IMR-90 (cell line): ENCODE data around the gene DHRS12. TPM values are rescaled to one million over a fixed set of nuclear protein-coding genes. Genes with fewer than 3 reads are reported as not detected.

Source experiments
- ATAC-seq: fragments of 200-7000 bp; cut with Tn5 transposase; 2 replicates; pipeline ENCODE4 v1.9.1; 2020; ENCODE audit warnings: low read depth, mild to moderate bottlenecking, moderate library complexity
- BruUV-seq: library from RNA; stranded (reverse); fragments of 400-500 nt; replicated peaks from 2 replicates; lab custom pipeline; 2021; lab: Mats Ljungman, UMichigan
- CTCF ChIA-PET: fragments of 300-600 bp; formaldehyde crosslinking; extraction: SDS; loops from one replicate; lab custom pipeline; 2021; ENCODE audit warnings: antibody characterized with exemption; lab: Yijun Ruan, JAX
- POLR2A ChIA-PET: fragments of 300-600 bp; sonication (Branson Sonifier 250); formaldehyde crosslinking; loops from one replicate; lab custom pipeline; 2022; ENCODE audit warnings: antibody characterized with exemption; ENCODE audit not compliant: unreplicated experiment; lab: Charles Lee
- DNase-seq: peaks from one replicate; pipeline ENCODE4 v3.0.0; 2013
- H2AFZ ChIP-seq: replicated peaks from 2 replicates; pipeline ENCODE3; 2013; ENCODE audit warnings: low read length, mild to moderate bottlenecking; ENCODE audit not compliant: poor library complexity
- H2AK5ac ChIP-seq: 2 replicates; pipeline ENCODE4 v1.6.1; 2013; ENCODE audit warnings: low read depth, low read length, inconsistent platforms
- H2AK9ac ChIP-seq: replicated peaks from 2 replicates; pipeline ENCODE3; 2013; ENCODE audit warnings: mild to moderate bottlenecking, low read depth, low read length, moderate library complexity; ENCODE audit not compliant: poor library complexity
- H2BK120ac ChIP-seq: 2 replicates; pipeline ENCODE4 v1.6.1; 2013; ENCODE audit warnings: low read depth, low read length, inconsistent platforms
- H2BK15ac ChIP-seq: 3 replicates; pipeline ENCODE4 v1.6.1; 2013; ENCODE audit warnings: low read depth, low read length, inconsistent platforms
- H2BK20ac ChIP-seq: 2 replicates; pipeline ENCODE4 v1.6.1; 2013; ENCODE audit warnings: low read depth, mild to moderate bottlenecking, inconsistent platforms, low read length, moderate library complexity
- H2BK5ac ChIP-seq: 2 replicates; pipeline ENCODE4 v1.6.1; 2013; ENCODE audit warnings: mild to moderate bottlenecking, low read depth, low read length, inconsistent platforms; ENCODE audit not compliant: poor library complexity, severe bottlenecking
- H3K14ac ChIP-seq: replicated peaks from 2 replicates; pipeline ENCODE4 v1.6.1; 2013; ENCODE audit warnings: low read depth, low read length, inconsistent platforms
- H3K18ac ChIP-seq: 2 replicates; pipeline ENCODE4 v1.6.1; 2013; ENCODE audit warnings: low read depth, low read length, control low read depth
- H3K23ac ChIP-seq: 2 replicates; pipeline ENCODE4 v1.6.1; 2013; ENCODE audit warnings: low read depth, low read length, inconsistent platforms
- H3K27ac ChIP-seq: 2 replicates; pipeline ENCODE4 v1.5.1; 2013; ENCODE audit warnings: mild to moderate bottlenecking, control low read depth, low read length; ENCODE audit not compliant: insufficient read depth
- H3K27me3 ChIP-seq: 2 replicates; pipeline ENCODE4 v1.6.1; 2013; ENCODE audit warnings: low read length; ENCODE audit not compliant: control insufficient read depth, insufficient read depth
- H3K36me3 ChIP-seq: 2 replicates; pipeline ENCODE4 v1.6.1; 2013; ENCODE audit warnings: low read length, mixed read lengths; ENCODE audit not compliant: control insufficient read depth, insufficient read depth
- H3K4ac ChIP-seq: 2 replicates; pipeline ENCODE4 v1.6.1; 2013; ENCODE audit warnings: low read depth, low read length, inconsistent platforms
- H3K4me1 ChIP-seq: 2 replicates; pipeline ENCODE4 v1.6.1; 2013; ENCODE audit warnings: low read length, mixed read lengths; ENCODE audit not compliant: control insufficient read depth, insufficient read depth
- H3K4me2 ChIP-seq: 2 replicates; pipeline ENCODE4 v1.6.1; 2013; ENCODE audit warnings: low read depth, mild to moderate bottlenecking, control low read depth, low read length, moderate library complexity
- H3K4me3 ChIP-seq: 2 replicates; pipeline ENCODE4 v1.5.1; 2013; ENCODE audit warnings: low read depth, mild to moderate bottlenecking, control low read depth, low read length, moderate library complexity; ENCODE audit not compliant: insufficient read depth
- H3K56ac ChIP-seq: 2 replicates; pipeline ENCODE4 v1.6.1; 2013; ENCODE audit warnings: low read length, inconsistent platforms; ENCODE audit not compliant: insufficient read depth; ENCODE audit errors: extremely low read depth
- H3K79me1 ChIP-seq, 2 experiments: 2 replicates each; pipeline ENCODE4 v1.6.1; 2013; ENCODE audit warnings: low read length in 2 of 2, inconsistent platforms in 1 of 2, low read depth in 1 of 2
- H3K9ac ChIP-seq: 2 replicates; pipeline ENCODE4 v1.6.1; 2013; ENCODE audit warnings: low read depth, low read length, control low read depth
- H3K9me1 ChIP-seq: 2 replicates; pipeline ENCODE4 v1.6.1; 2013; ENCODE audit warnings: low read length, inconsistent platforms; ENCODE audit not compliant: insufficient read depth
- H3K9me3 ChIP-seq: 2 replicates; pipeline ENCODE4 v1.6.1; 2013; ENCODE audit warnings: low read length; ENCODE audit not compliant: control insufficient read depth, insufficient read depth
- H4K20me1 ChIP-seq: 2 replicates; pipeline ENCODE4 v1.6.1; 2013; ENCODE audit warnings: low read length, inconsistent platforms; ENCODE audit not compliant: insufficient read depth
- H4K5ac ChIP-seq: 2 replicates; pipeline ENCODE4 v1.6.1; 2013; ENCODE audit warnings: mild to moderate bottlenecking, low read depth, low read length, control low read depth
- H4K8ac ChIP-seq, 2 experiments: 2 replicates each; pipeline ENCODE4 v1.6.1; 2013; ENCODE audit warnings: low read depth in 2 of 2, low read length in 2 of 2, control low read depth in 1 of 2, inconsistent platforms in 1 of 2
- H4K91ac ChIP-seq: 2 replicates; pipeline ENCODE4 v1.6.1; 2013; ENCODE audit warnings: low read depth, low read length, inconsistent platforms; ENCODE audit not compliant: insufficient read depth
- MAFK ChIP-seq: IDR thresholded peaks from 2 replicates; pipeline ENCODE4 v1.6.1; 2012; ENCODE audit warnings: low read depth, low read length, improper control_type of control experiment
- MAZ ChIP-seq: IDR thresholded peaks from 2 replicates; pipeline ENCODE4 v1.6.1; 2012; ENCODE audit warnings: low read depth, mild to moderate bottlenecking, low read length, improper control_type of control experiment, moderate library complexity, borderline replicate concordance
- POLR2A ChIP-seq: IDR thresholded peaks from 2 replicates; pipeline ENCODE4 v1.6.1; 2012; ENCODE audit warnings: mild to moderate bottlenecking, low read depth, low read length
- RCOR1 ChIP-seq: IDR thresholded peaks from 2 replicates; pipeline ENCODE4 v1.6.1; 2012; ENCODE audit warnings: mild to moderate bottlenecking, low read length, improper control_type of control experiment; ENCODE audit not compliant: insufficient replicate concordance
- RFX5 ChIP-seq: IDR thresholded peaks from 2 replicates; pipeline ENCODE4 v1.8.0; 2012; ENCODE audit warnings: low read depth, mild to moderate bottlenecking, low read length, moderate library complexity
- SMC3 ChIP-seq: fragments of 150-350 bp; IDR thresholded peaks from 2 replicates; pipeline ENCODE4 v1.6.1; 2016; ENCODE audit warnings: low read depth, mild to moderate bottlenecking, antibody characterized with exemption, low read length, moderate library complexity
- WGBS, 2 experiments: methylation state at CpG; one replicate each; pipeline versions ENCODE4 v1.1.5 to v1.1.7; 2013; ENCODE audit warnings: missing lambda C conversion rate in 2 of 2; ENCODE audit not compliant: insufficient read length in 1 of 2; ENCODE audit errors: extremely low coverage in 2 of 2; 5-methylcytosine and 5-hydroxymethylcytosine counted together
- dilution Hi-C: fragments of 300-500 bp; cut with HindIII; formaldehyde crosslinking; loops from one replicate; pipeline ENCODE4 v1.14.3; 2018; ENCODE audit warnings: low sequenced_read_pairs; ENCODE audit not compliant: unreplicated experiment
- in situ Hi-C: fragments of 300-500 bp; cut with MboI; formaldehyde crosslinking; loops from 3 replicates; pipeline ENCODE4 v1.14.3; 2019; ENCODE audit warnings: low sequenced_read_pairs, inconsistent platforms, mixed read lengths
- intact Hi-C: fragments of 100-400 bp; cut with micrococcal nuclease; formaldehyde crosslinking; loops from 2 replicates; pipeline ENCODE4 v1.10.0; 2022
- polyA plus RNA-seq, 3 experiments: library from polyadenylated mRNA; depleted of rRNA; stranded (reverse); fragments of >200 nt; gene quantifications; 2 replicates each; pipeline ENCODE4 v1.2.3, GENCODE V29; 2012; ENCODE audit warnings: low replicate concordance in 1 of 3
- total RNA-seq: library from RNA; depleted of rRNA; stranded (reverse); fragments of >200 nt; gene quantifications from 2 replicates; pipeline ENCODE4 v1.2.3, GENCODE V29; 2012; rRNA removed
- TF ChIP-seq, protein P1 (sequence below): conservative IDR thresholded peaks from 2 replicates; pipeline ENCODE4 v1.5.1; 2012; ENCODE audit warnings: mild to moderate bottlenecking, low read depth, low read length, improper control_type of control experiment

DHRS12 gene
- total and polyA plus RNA-seq, 2 of the 4 experiments (the other 2 are of a cell fraction): 1.3 to 1.6 TPM

DNA sequence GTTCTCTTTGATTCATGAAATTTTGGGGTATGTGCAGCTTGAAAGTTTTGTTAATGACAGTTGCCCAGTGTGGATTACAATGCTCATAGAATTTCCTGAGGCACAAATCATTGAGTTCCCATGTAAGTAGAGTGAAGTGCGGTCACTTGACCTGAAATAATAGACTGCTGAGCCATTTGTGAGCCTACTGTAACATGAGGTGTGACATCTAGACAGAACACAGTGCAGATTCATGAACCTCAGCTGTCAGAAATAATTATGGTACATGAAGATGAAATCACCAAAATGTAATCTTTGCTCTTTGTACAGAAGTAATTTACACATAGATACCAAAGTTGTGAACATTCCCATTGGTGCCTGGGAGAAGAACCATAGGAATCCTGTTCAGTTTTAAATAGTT, 84.6 kb downstream of the DHRS12 start:
- dilution Hi-C loops (no loop called here), intact Hi-C loops (no loop called here), in situ Hi-C loops (no loop called here)
- CTCF ChIA-PET: no interaction called here
- no peak overlapping the region for H2AK9ac ChIP-seq
- H3K18ac ChIP-seq: no peak overlapping the region
- H4K20me1 ChIP-seq: peaks cover 3% of the 10 kb centered on the region; the same call in 1 of the 2 replicates
- no peak overlapping the region for H2BK5ac ChIP-seq
- peaks cover 15% of the 10 kb centered on the region for H3K9me1 ChIP-seq
- H2BK15ac ChIP-seq: no peak overlapping the region
- no TSS peak for BruUV-seq
- H2AK5ac ChIP-seq: no peak overlapping the region
- no peak for DNase-seq
- H3K56ac ChIP-seq: no peak overlapping the region
- H3K27ac ChIP-seq: no peak overlapping the region
- no CpG with 5 or more reads among the region's 1 CpG for WGBS, 2 experiments
- no peak overlapping the region for H2AFZ ChIP-seq
- H3K4ac ChIP-seq: no peak overlapping the region
- POLR2A ChIA-PET: no interaction called here
- H4K5ac ChIP-seq: no peak overlapping the region
- no peak overlapping the region for H2BK20ac ChIP-seq
- no peak for TF ChIP-seq RFX5
- TF ChIP-seq SMC3: no peak
- no peak for TF ChIP-seq RCOR1
- no peak for TF ChIP-seq POLR2A
- TF ChIP-seq MAZ: no peak
- TF ChIP-seq MAFK: no peak
- TF ChIP-seq, protein P1, sequence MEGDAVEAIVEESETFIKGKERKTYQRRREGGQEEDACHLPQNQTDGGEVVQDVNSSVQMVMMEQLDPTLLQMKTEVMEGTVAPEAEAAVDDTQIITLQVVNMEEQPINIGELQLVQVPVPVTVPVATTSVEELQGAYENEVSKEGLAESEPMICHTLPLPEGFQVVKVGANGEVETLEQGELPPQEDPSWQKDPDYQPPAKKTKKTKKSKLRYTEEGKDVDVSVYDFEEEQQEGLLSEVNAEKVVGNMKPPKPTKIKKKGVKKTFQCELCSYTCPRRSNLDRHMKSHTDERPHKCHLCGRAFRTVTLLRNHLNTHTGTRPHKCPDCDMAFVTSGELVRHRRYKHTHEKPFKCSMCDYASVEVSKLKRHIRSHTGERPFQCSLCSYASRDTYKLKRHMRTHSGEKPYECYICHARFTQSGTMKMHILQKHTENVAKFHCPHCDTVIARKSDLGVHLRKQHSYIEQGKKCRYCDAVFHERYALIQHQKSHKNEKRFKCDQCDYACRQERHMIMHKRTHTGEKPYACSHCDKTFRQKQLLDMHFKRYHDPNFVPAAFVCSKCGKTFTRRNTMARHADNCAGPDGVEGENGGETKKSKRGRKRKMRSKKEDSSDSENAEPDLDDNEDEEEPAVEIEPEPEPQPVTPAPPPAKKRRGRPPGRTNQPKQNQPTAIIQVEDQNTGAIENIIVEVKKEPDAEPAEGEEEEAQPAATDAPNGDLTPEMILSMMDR: no peak
- H3K14ac ChIP-seq: no peak overlapping the region
- no peak overlapping the region for H3K4me2 ChIP-seq
- H3K9ac ChIP-seq: no peak overlapping the region
- no peak overlapping the region for H4K8ac ChIP-seq
- no peak overlapping the region for H4K91ac ChIP-seq
- no peak overlapping the region for H2BK120ac ChIP-seq
- H3K23ac ChIP-seq: no peak overlapping the region
- H3K36me3 ChIP-seq: 0 out of 2 replicates have a peak, but pooled peaks cover 1% of the 10 kb centered on the region
- peaks cover 34 to 47% of the 10 kb centered on the region in 2 experiments for H3K79me1 ChIP-seq
- H3K27me3 ChIP-seq: no peaks in the 10 kb centered on the region
- H3K9me3 ChIP-seq: no peaks in the 10 kb centered on the region
- no peak overlapping the region for H3K4me3 ChIP-seq
- ATAC-seq: no peak
- H3K4me1 ChIP-seq: peaks cover 4% of the 10 kb centered on the region

Other genes with a start within 250 kb of the DHRS12 start
- 4.3 and 6.7 TPM in 2 replicates for gene WDFY2, start 219.7 kb downstream of the DHRS12 start, total RNA-seq
- gene WDFY2, start 219.7 kb downstream of the DHRS12 start, polyA plus RNA-seq (2012; rRNA removed): 4.3 and 5.4 TPM in 2 replicates
- gene TMEM272, start 41.0 kb upstream of the DHRS12 start, total RNA-seq: not detected in 2 replicates
- gene TMEM272, start 41.0 kb upstream of the DHRS12 start, polyA plus RNA-seq (2012; rRNA removed): not detected in 2 replicates
- gene CCDC70, start 57.8 kb upstream of the DHRS12 start, total RNA-seq: not detected in 2 replicates
- gene CCDC70, start 57.8 kb upstream of the DHRS12 start, polyA plus RNA-seq (2012; rRNA removed): not detected in 2 replicates
- 2.2 and 2.7 TPM in 2 replicates for gene ATP7B, start 207.3 kb upstream of the DHRS12 start, total RNA-seq
- gene ATP7B, start 207.3 kb upstream of the DHRS12 start, polyA plus RNA-seq (2012; rRNA removed): 2.2 and 2.9 TPM in 2 replicates
- gene ALG11, start 208.2 kb upstream of the DHRS12 start, total RNA-seq: 12.7 and 25.6 TPM in 2 replicates
- gene ALG11, start 208.2 kb upstream of the DHRS12 start, polyA plus RNA-seq (2012; rRNA removed): 6.5 and 10.0 TPM in 2 replicates
- 12.5 and 16.4 TPM in 2 replicates for gene UTP14C, start 220.5 kb upstream of the DHRS12 start, total RNA-seq
- gene UTP14C, start 220.5 kb upstream of the DHRS12 start, polyA plus RNA-seq (2012; rRNA removed): 7.1 and 8.2 TPM in 2 replicates